ENCODE measurements around the gene GRIA4. TPM values are rescaled to one million over a fixed set of nuclear protein-coding genes. Genes with fewer than 3 reads are reported as not detected.

The GRIA4 gene
- not detected in 2 replicates for total RNA-seq (2014; rRNA removed; shearing (Covaris generic))

DNA sequence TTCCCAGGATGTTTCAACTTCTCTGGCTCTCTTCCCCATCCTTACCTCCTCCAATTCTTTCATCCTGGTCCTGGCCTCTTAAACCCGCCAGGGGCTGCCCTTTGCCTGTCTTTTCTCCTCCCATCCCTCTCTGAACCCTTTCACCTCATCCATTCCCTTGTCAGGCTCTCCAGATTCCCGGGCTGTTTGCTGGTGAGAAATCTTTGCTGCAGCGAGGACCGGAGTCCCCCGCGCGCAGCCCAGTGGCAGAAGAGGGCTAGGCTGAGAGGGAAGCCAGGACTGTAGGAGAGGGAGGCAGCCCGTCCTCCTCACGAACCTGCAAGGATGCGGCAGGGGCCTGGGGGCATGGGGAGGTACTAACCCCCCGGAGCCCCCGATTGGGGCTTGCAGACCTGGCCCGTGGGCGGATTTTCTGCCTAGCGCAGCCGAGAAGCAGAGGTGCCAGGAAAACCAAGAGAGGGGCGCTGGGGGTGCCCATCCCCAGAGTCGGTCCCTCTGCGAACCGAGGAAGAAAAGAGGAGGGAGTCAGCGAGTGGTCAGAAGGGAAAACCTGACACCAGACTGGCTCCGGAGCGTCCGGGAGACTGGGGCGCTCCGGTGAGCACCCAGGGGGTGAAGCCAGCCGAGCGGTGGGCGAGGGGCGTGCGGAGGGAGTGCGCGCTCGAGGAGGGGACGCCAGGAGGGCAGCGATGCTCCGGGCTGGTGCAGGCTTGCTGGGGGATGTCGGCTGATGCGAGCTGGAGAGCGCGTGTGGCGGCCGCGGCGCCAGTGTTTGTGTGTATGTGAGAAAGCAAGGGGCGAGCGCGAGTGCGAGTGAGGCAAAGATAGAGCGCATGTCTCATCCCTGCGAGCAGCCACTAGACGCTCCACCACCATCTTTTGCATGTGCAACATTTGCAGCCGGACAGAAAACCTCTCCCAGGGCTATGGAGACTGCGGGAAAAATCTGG lies at the start of gene GRIA4:
GRIA4 (plus strand) TSS at position 242 of the 950 bp plus-strand sequence. CDS start 925 bp downstream, outside the sequence.
- in situ Hi-C loops (cut with HindIII; ENCODE audit: low sequenced_read_pairs): no loop called here
- DNase-seq (ENCODE audit: low spot score): peak; percentile 90

GRCh38 chr11:105573091-105573490 lies 36.8 kb upstream of the GRIA4 start:
- in situ Hi-C loops (cut with HindIII; ENCODE audit: low sequenced_read_pairs): no loop called here
- DNase-seq (ENCODE audit: low spot score): no peak

DNA sequence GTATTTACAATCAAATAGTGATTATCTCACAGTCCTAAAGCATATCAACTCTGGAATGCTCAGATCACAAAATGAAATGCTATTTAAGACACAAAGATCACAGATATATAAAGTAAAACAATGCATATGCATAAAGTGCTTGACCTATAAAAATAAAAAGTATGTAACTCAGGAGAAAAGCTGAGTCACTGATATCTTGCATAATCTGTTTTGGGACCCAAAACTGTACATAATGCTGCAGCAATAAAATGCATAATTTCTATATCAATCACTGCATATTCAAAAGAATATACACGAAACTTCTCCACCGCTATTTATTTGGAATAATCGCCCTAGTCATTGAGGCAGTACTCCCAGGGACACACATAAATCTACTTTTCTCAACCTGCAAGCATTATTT lies 34.9 kb upstream of the GRIA4 start:
- in situ Hi-C loops (cut with HindIII; ENCODE audit: low sequenced_read_pairs): no loop called here
- no peak for DNase-seq (ENCODE audit: low spot score)

DNA sequence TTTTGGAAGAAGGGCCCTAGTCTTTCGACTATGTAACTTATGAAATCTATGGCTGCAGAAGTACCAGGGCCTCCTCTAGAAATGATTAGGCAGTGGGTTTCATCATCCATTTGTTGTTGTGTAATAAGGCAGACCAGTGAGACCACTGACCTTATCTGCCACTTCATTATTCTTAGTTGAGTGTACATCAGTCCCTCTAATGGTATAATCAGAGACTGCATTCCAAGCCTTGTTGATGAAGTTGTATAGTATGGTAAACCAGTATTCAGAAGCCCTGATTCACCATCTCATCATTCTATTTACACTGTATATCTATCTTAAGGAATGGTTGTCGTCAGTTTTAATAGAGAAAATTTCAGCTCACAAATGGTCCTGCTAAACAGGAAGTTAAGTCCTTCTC lies 32.2 kb upstream of the GRIA4 start:
- in situ Hi-C loops (cut with HindIII; ENCODE audit: low sequenced_read_pairs): no loop called here
- no peak for DNase-seq (ENCODE audit: low spot score)

DNA sequence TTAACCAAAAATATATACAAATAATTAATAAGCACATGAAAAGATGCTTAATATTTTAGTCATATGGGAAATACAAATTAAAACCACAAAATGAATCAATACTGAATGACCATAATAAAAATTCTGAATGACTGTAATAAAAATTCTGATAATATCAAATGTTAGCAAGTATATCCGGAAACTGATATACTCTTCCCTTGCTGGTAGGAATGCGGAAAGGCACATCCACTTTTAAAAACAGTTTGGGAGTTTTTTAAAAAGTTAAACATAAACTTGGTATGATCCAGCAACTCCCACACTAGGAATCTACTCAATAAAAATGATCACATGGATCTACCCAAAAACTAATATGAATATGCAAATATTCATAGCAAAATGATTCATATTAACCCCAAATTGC lies 30.8 kb upstream of the GRIA4 start:
- no peak for DNase-seq (ENCODE audit: low spot score)
- in situ Hi-C loops (cut with HindIII; ENCODE audit: low sequenced_read_pairs): no loop called here

DNA sequence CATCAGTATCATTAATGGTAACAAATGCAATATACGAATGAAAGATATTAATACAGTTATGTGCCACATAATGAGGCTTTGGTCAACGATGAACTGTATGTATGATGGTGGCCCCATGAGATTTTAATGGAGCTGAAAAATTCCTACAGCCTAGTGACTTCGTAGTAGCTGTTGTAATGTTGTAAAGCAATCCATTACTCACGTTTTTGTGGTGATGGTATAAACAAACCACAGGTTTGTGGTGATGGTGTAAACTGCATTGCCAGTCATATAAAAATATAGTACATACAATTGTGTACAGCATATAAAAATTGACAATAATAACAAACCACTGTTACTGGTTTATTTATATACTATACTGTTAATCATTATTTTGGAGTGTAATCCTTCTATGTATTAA lies 27.4 kb upstream of the GRIA4 start:
- DNase-seq (ENCODE audit: low spot score): no peak
- in situ Hi-C loops (cut with HindIII; ENCODE audit: low sequenced_read_pairs): no loop called here

DNA sequence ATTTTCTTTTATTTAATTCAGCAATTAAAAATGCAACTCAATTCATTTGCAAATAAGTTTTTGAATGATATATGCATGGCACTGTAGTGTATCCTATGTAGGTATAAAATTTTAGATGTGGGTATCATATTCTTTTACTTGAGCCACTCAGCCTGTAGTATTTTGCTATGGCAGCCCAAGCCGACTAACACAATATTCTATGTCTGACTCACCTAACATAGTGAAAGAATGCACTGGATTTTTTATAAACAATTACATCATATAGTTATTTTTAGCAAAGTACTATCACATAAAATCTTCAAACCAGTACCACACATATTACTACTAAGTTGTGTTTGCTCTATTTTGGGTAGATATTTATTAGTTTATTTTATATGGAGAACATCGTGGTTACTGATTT lies 21.9 kb upstream of the GRIA4 start:
- in situ Hi-C loops (cut with HindIII; ENCODE audit: low sequenced_read_pairs): no loop called here

GRCh38 chr11:105589346-105589745 lies 20.5 kb upstream of the GRIA4 start:
- no peak for DNase-seq (ENCODE audit: low spot score)
- in situ Hi-C loops (cut with HindIII; ENCODE audit: low sequenced_read_pairs): no loop called here

More for the DNA sequence above, 21.9 kb upstream of the GRIA4 start:
- no peak for DNase-seq (ENCODE audit: low spot score)

DNA sequence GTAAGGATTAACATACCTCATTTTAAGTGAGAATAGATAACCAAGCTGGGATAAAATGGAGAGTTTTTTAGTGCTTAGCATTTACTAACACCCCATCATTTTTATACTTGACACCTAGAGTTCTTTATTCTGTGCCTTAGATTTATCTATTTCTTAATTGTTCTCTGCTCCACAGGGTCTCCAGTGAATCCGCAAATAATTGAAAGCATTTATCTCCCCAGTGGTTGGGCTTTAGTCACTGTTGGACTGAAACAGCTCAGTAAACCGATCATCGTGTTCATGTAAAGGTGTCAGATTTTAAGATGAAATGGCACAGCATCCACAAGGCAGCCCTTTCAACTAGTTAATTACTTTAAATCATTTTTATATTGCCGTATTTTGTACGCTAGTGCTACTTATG lies 17.8 kb upstream of the GRIA4 start:
- DNase-seq (ENCODE audit: low spot score): no peak
- in situ Hi-C loops (cut with HindIII; ENCODE audit: low sequenced_read_pairs): no loop called here

- DNase-seq (ENCODE audit: low spot score): no peak
- in situ Hi-C loops (cut with HindIII; ENCODE audit: low sequenced_read_pairs): no loop called here
Measured at GRCh38 chr11:105598371-105598770, 11.5 kb upstream of the GRIA4 start.

DNA sequence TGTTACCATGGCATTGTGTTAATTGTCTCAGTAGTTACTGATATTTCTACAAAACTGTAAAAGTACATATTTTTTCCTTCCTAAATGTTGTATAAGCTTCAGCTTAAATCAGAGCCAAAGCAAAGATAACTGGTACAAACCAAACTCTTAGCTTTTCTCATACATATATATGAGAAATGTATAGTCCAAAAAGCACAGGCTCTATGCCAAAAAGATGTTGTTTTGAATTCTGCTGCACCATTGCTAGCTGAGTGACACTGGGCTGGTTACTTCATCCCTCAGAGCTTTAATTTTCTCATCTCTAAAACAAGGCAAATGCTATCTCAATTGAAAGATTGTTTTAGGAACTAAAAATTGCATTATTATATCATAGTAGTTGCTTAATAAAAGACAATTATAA lies 6.7 kb upstream of the GRIA4 start:
- in situ Hi-C loops (cut with HindIII; ENCODE audit: low sequenced_read_pairs): no loop called here

DNA sequence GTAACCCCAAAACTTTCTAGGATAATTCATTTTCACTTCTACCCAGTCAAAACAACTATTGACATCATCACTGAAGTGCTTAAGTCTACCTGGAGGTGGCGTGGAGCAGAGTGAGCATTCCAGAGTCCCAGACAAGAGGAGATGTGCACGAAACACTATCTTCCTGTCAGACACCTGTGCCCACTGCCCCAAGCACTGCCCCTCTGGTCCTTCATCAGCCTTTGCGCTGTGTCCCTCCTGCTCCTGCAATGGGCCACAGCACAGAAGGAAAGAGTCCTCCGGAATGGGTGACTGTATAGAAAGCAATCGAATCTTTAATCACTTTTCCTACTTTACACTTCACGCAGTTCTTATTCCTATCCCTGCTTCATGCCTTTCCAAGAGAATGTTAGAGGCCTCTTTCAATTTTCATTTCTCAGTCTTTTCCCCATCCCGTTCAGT lies 512 bp upstream of the GRIA4 start:
- in situ Hi-C loops (cut with HindIII; ENCODE audit: low sequenced_read_pairs): no loop called here
- peak; percentile 89 for DNase-seq (ENCODE audit: low spot score)

More for the DNA sequence above, 6.7 kb upstream of the GRIA4 start:
- no peak for DNase-seq (ENCODE audit: low spot score)

DNA sequence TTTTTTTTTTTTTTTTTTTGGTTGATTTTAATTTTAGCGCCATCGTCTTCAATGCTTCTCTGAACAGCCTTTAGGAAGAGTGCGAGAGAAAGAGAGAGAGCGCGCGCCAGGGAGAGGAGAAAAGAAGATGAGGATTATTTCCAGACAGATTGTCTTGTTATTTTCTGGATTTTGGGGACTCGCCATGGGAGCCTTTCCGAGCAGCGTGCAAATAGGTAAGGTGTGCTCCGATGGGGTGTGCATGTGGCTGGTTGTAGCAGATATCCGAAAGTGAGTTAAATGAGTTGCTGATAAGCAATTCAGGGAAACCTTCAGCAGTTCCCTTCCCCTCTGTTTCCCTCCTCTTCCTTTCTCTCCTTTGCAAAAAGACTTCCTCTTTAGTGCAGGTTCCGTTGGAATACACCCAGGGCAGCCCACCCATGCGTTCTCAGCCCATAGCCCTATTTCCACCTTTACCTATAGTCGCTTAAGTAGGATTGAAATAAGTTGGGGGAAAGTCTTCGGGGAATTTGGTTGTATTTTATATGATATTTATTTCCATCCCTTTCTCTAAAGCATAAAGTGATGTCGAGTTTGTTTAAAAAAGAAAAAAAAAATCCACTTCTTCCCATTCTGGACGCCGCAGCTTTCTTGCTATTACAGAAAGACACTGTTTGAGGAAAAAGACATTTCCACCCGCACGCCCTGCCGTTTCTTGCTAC lies 1.1 kb downstream of the GRIA4 start:
- DNase-seq (ENCODE audit: low spot score): peak; percentile 62
- in situ Hi-C loops (cut with HindIII; ENCODE audit: low sequenced_read_pairs): no loop called here

- in situ Hi-C loops (cut with HindIII; ENCODE audit: low sequenced_read_pairs): no loop called here
Measured at GRCh38 chr11:105611572-105612441, 1.9 kb downstream of the GRIA4 start.

DNA sequence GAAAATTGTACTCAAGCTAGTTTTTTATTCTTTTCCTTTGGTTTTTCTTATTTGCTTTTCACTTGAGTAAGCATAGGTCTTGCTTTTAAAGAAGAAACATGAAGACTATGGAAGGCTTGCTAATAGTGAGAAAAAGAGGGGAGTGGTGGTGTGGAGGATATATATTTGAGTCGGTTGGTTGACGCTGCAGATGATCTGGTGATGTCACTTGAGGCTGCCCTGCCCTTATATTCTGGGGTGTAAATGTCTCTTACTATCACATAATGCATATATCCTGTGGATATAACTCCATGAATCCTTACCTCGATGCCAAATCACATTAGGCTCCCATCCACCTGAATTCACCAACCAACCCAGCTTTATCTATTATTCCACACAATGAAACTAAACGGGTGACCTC lies 2.9 kb downstream of the GRIA4 start:
- DNase-seq (ENCODE audit: low spot score): peak; percentile 73
- in situ Hi-C loops (cut with HindIII; ENCODE audit: low sequenced_read_pairs): no loop called here

More at GRCh38 chr11:105611572-105612441, 1.9 kb downstream of the GRIA4 start:
- peak; percentile 75 for DNase-seq (ENCODE audit: low spot score)

DNA sequence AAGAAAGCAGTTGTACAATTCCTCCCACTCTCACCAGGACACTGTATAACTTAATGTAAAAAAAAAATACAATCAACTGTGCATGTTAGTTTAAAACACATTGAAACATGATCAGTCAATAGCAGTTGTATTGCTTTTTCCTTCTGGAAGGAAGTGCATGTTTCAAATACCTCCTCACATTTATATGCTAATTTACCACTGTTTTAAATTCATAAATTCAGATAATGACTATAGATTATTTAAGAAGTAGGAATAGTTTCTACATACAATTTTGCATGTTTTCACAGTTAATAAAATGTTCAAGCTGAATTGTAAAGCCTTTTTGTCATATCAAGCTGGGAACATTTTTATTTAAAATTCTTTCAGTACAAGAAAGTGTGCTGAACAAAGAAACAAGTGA lies 3.3 kb downstream of the GRIA4 start:
- DNase-seq (ENCODE audit: low spot score): no peak
- in situ Hi-C loops (cut with HindIII; ENCODE audit: low sequenced_read_pairs): no loop called here

GRCh38 chr11:105618343-105618955 lies 8.6 kb downstream of the GRIA4 start:
- in situ Hi-C loops (cut with HindIII; ENCODE audit: low sequenced_read_pairs): no loop called here
- peak; percentile 80 for DNase-seq (ENCODE audit: low spot score)

- DNase-seq (ENCODE audit: low spot score): no peak
- in situ Hi-C loops (cut with HindIII; ENCODE audit: low sequenced_read_pairs): no loop called here
Measured at GRCh38 chr11:105619556-105619955, 9.7 kb downstream of the GRIA4 start.

GRCh38 chr11:105622016-105622415 lies 12.1 kb downstream of the GRIA4 start:
- in situ Hi-C loops (cut with HindIII; ENCODE audit: low sequenced_read_pairs): no loop called here
- no peak for DNase-seq (ENCODE audit: low spot score)
